GM12891 (cell line): ENCODE results near the gene MPP3.

Experiments
- POLR2A ChIP-seq: IDR thresholded peaks from 2 replicates; pipeline ENCODE4 v1.6.1; 2011; ENCODE audit warnings: low read depth, low read length, control low read depth
- POLR2AphosphoS5 ChIP-seq: IDR thresholded peaks from 2 replicates; pipeline ENCODE4 v1.6.1; 2011; ENCODE audit warnings: low read depth, low read length, control low read depth
- SPI1 ChIP-seq: IDR thresholded peaks from 2 replicates; pipeline ENCODE4 v1.6.1; 2011; ENCODE audit warnings: low read depth, low read length, control low read depth
- TAF1 ChIP-seq: IDR thresholded peaks from 2 replicates; pipeline ENCODE4 v1.6.1; 2011; ENCODE audit warnings: low read depth, low read length, control low read depth

- TF ChIP-seq POLR2A: no peak
- TF ChIP-seq TAF1: no peak
- no peak for TF ChIP-seq POLR2AphosphoS5
- no peak for TF ChIP-seq SPI1
Observed at GRCh38 chr17:43860077-43860725, 27.3 kb upstream of the MPP3 start.
